ENCODE measurements around the gene TENM4. TPM values are rescaled to one million over a fixed set of nuclear protein-coding genes. Genes with fewer than 3 reads are reported as not detected.

The TENM4 gene
- total RNA-seq, 4 donors from 2014 or later, result 0.02 to 0.82 (median 0.23) TPM

DNA sequence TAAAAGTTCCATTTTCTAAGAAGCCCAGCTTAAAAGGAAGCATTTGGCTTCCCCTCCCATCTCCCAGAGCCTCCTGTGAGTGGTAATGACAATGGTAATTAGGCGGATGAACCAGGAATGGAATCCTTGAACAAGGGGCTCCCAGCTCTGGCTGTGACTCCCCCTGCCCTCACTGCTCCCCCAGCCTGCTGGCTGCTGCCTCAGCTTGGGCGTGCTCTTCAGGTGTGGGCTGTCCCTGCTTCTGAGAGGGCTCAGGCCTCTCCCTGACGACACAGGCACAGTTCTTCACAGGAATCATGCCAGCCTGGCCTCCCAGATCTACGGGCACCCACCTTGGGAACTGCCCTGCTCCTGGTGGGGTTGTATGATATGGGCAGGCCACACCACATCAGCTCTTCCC is 784.5 kb downstream of the TENM4 start:
- Histone ChIP-seq H3K36me3 (no peaks in the 10 kb centered on the region), H3K27ac (no peak overlapping the region), H3K27me3 (no peaks in the 10 kb centered on the region), H3K4me3 (no peak overlapping the region), H3K4me1 (no peaks in the 10 kb centered on the region), H3K9me3 (no peaks in the 10 kb centered on the region)
- ATAC-seq, result no peak
- intact Hi-C loops (cut with DNase I; ENCODE audit: low total_unique reads), result no loop called here
- no peak for TF ChIP-seq POLR2A (IDR thresholded peaks at IDR 0.05)
- TF ChIP-seq, protein P1, sequence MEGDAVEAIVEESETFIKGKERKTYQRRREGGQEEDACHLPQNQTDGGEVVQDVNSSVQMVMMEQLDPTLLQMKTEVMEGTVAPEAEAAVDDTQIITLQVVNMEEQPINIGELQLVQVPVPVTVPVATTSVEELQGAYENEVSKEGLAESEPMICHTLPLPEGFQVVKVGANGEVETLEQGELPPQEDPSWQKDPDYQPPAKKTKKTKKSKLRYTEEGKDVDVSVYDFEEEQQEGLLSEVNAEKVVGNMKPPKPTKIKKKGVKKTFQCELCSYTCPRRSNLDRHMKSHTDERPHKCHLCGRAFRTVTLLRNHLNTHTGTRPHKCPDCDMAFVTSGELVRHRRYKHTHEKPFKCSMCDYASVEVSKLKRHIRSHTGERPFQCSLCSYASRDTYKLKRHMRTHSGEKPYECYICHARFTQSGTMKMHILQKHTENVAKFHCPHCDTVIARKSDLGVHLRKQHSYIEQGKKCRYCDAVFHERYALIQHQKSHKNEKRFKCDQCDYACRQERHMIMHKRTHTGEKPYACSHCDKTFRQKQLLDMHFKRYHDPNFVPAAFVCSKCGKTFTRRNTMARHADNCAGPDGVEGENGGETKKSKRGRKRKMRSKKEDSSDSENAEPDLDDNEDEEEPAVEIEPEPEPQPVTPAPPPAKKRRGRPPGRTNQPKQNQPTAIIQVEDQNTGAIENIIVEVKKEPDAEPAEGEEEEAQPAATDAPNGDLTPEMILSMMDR (IDR thresholded peaks at IDR 0.05 in 4 of 5, conservative IDR thresholded peaks at IDR 0.05 in 1 of 5), result no peak
- no peak for DNase-seq
- in situ Hi-C loops (cut with MboI; ENCODE audit: low sequenced_read_pairs in 4 of 4), result loop anchor here in 2 of 4 donors (25.0 kb wide), 2 partner anchors 406 to 431 kb away; no protein-coding TSS in a partner anchor

DNA sequence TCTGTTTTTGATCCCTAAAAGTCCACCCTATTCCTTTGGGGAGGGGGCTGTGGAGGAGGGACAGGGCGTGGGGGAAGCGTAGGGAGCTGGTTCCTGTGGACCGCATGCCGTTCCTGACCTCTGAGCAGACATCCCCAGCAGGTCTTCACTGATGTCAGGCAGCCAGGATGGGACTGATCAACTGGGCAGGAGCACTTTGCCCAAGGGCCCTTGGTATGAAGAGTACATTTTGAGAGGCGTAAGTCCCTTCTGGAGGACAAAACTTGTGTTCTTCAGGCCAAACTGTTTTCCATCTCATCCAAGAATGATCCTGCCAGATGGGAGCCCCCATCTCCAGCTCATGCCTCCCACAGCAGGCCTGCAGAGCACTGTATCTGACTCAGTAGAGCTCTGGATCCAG is 785.3 kb downstream of the TENM4 start:
- H3K4me1 ChIP-seq, result no peaks in the 10 kb centered on the region
- no peaks in the 10 kb centered on the region for H3K27me3 ChIP-seq
- ATAC-seq (no peak), DNase-seq (no peak)
- TF ChIP-seq, protein P1 (IDR thresholded peaks at IDR 0.05 in 4 of 5, conservative IDR thresholded peaks at IDR 0.05 in 1 of 5), result no peak
- TF ChIP-seq POLR2A (IDR thresholded peaks at IDR 0.05), result no peak
- intact Hi-C loops (cut with DNase I; ENCODE audit: low total_unique reads) (no loop called here), in situ Hi-C loops (cut with MboI; ENCODE audit: low sequenced_read_pairs in 4 of 4) (loop anchor here in 2 of 4 donors (25.0 kb wide), 2 partner anchors 407 to 432 kb away; no protein-coding TSS in a partner anchor)
- H3K9me3 ChIP-seq, result no peaks in the 10 kb centered on the region
- H3K4me3 ChIP-seq, result no peak overlapping the region
- H3K36me3 ChIP-seq, result no peaks in the 10 kb centered on the region
- H3K27ac ChIP-seq, result no peak overlapping the region

DNA sequence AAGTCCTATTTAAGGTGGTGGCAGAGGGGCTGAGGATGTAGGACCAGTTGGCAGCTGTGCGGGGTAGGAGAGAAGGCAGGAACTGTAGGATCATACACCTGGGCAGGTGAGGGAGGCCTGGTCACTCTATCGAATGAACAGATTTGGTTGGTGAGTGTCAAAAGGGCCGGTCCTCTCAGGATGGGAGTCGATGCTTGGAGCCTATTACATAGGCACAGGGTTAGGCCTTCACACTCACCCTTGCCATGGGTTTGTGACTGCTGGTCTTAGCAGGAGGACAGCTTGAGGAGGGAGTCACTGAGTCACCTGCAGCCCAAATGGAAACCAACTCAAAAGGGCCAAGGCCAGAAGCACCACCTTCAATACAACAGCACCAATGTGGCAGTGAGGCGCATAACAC is 786.0 kb downstream of the TENM4 start:
- intact Hi-C loops (cut with DNase I; ENCODE audit: low total_unique reads), result no loop called here
- TF ChIP-seq, protein P1 (IDR thresholded peaks at IDR 0.05 in 4 of 5, conservative IDR thresholded peaks at IDR 0.05 in 1 of 5), result no peak
- no peak for TF ChIP-seq POLR2A (IDR thresholded peaks at IDR 0.05)
- H3K27ac ChIP-seq, result no peak overlapping the region
- no peaks in the 10 kb centered on the region for H3K4me1 ChIP-seq
- in situ Hi-C loops (cut with MboI; ENCODE audit: low sequenced_read_pairs in 4 of 4), result loop anchor here in 2 of 4 donors (25.0 kb wide), 2 partner anchors 407 to 432 kb away; no protein-coding TSS in a partner anchor
- no peak overlapping the region for H3K4me3 ChIP-seq
- H3K27me3 ChIP-seq, result no peaks in the 10 kb centered on the region
- H3K9me3 ChIP-seq, result no peaks in the 10 kb centered on the region
- no peaks in the 10 kb centered on the region for H3K36me3 ChIP-seq
- ATAC-seq, result no peak
- no peak for DNase-seq

DNA sequence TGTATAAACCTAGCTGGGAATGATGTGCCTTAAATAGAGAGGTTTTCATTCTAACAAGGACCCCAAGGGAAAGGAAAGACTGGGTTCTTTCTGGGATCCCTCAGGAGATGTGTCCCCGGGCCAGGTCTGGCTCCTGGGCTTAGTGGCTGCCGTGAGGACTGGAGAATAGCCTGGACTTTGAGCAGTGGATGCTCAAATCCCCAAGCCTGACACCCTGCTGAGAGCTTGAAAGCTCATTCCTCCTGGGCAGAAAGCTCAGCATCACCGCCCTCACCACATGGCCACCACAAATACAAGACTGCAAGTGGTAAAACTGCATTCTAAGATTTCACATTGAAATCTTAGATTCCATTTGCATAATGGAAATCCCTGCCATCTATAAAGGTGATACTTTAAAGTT is 786.8 kb downstream of the TENM4 start:
- in situ Hi-C loops (cut with MboI; ENCODE audit: low sequenced_read_pairs in 4 of 4), result loop anchor here in 2 of 4 donors (25.0 kb wide), 2 partner anchors 408 to 433 kb away; no protein-coding TSS in a partner anchor
- no peaks in the 10 kb centered on the region for H3K4me1 ChIP-seq

More for the DNA sequence above, 786.8 kb downstream of the TENM4 start:
- no peak for DNase-seq
- Histone ChIP-seq H3K9me3 (no peaks in the 10 kb centered on the region), H3K27ac (no peak overlapping the region), H3K27me3 (no peaks in the 10 kb centered on the region), H3K4me3 (no peak overlapping the region), H3K36me3 (no peaks in the 10 kb centered on the region)
- ATAC-seq, result no peak
- intact Hi-C loops (cut with DNase I; ENCODE audit: low total_unique reads), result no loop called here
- TF ChIP-seq, protein P1 (IDR thresholded peaks at IDR 0.05 in 4 of 5, conservative IDR thresholded peaks at IDR 0.05 in 1 of 5), result no peak
- TF ChIP-seq POLR2A (IDR thresholded peaks at IDR 0.05), result no peak

Measured in gastrocnemius medialis (tissue), 4 donors.